Neural crest cell (in vitro differentiated cells): ENCODE results near the gene FAM118A. TPM values are rescaled to one million over a fixed set of nuclear protein-coding genes. Genes with fewer than 3 reads are reported as not detected.
A peak's percentile ranks its signal among the peaks of the same experiment; 100 is the strongest.

Experiments
- DNase-seq: peaks from one replicate; pipeline ENCODE4 v3.0.0; 2021; ENCODE audit warnings: low read depth, mixed read lengths, low spot score
- H3K27ac Mint-ChIP-seq: one replicate; pipeline ENCODE4 v1.8.0; 2021; ENCODE audit warnings: mild to moderate bottlenecking, mixed read lengths; ENCODE audit not compliant: unreplicated experiment
- H3K27me3 Mint-ChIP-seq: 2 replicates; pipeline ENCODE4 v1.8.0; 2021; ENCODE audit warnings: low read depth, mild to moderate bottlenecking, mixed read lengths
- H3K36me3 Mint-ChIP-seq: 2 replicates; pipeline ENCODE4 v1.8.0; 2021; ENCODE audit warnings: low read depth, mild to moderate bottlenecking, mixed read lengths
- H3K4me1 Mint-ChIP-seq: 2 replicates; pipeline ENCODE4 v1.8.0; 2021; ENCODE audit warnings: mixed read lengths
- H3K4me3 Mint-ChIP-seq: one replicate; pipeline ENCODE4 v1.8.0; 2021; ENCODE audit warnings: mild to moderate bottlenecking, mixed read lengths
- H3K9me3 Mint-ChIP-seq: 2 replicates; pipeline ENCODE4 v1.8.0; 2021; ENCODE audit warnings: mixed read lengths
- total RNA-seq: library from RNA; stranded (reverse); gene quantifications from 2 replicates; pipeline ENCODE4 v1.2.1, GENCODE V29; 2021
- TF ChIP-seq, protein P1 (sequence below): fragments of 200-600 bp; sonication (generic); conservative IDR thresholded peaks from 2 replicates; pipeline ENCODE4 v1.5.0; 2021; ENCODE audit warnings: antibody characterized with exemption, mild to moderate bottlenecking

The FAM118A gene
- total RNA-seq, 1 donor from 2014 or later, result 60.7 TPM

GRCh38 chr22:45331486-45331885, 21.8 kb downstream of the FAM118A start:
- Mint-ChIP-seq H3K36me3 (peaks cover 3% of the 10 kb centered on the region), H3K4me1 (peaks cover 7% of the 10 kb centered on the region), H3K9me3 (no peaks in the 10 kb centered on the region), H3K27me3 (no peaks in the 10 kb centered on the region), H3K4me3 (no peak overlapping the region), H3K27ac (no peak overlapping the region)
- TF ChIP-seq, protein P1, sequence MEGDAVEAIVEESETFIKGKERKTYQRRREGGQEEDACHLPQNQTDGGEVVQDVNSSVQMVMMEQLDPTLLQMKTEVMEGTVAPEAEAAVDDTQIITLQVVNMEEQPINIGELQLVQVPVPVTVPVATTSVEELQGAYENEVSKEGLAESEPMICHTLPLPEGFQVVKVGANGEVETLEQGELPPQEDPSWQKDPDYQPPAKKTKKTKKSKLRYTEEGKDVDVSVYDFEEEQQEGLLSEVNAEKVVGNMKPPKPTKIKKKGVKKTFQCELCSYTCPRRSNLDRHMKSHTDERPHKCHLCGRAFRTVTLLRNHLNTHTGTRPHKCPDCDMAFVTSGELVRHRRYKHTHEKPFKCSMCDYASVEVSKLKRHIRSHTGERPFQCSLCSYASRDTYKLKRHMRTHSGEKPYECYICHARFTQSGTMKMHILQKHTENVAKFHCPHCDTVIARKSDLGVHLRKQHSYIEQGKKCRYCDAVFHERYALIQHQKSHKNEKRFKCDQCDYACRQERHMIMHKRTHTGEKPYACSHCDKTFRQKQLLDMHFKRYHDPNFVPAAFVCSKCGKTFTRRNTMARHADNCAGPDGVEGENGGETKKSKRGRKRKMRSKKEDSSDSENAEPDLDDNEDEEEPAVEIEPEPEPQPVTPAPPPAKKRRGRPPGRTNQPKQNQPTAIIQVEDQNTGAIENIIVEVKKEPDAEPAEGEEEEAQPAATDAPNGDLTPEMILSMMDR, result no peak
- DNase-seq, result no peak

- TF ChIP-seq, protein P1, result no peak
These were observed 22.3 kb downstream of the FAM118A start for GRCh38 chr22:45332001-45332400.

DNA sequence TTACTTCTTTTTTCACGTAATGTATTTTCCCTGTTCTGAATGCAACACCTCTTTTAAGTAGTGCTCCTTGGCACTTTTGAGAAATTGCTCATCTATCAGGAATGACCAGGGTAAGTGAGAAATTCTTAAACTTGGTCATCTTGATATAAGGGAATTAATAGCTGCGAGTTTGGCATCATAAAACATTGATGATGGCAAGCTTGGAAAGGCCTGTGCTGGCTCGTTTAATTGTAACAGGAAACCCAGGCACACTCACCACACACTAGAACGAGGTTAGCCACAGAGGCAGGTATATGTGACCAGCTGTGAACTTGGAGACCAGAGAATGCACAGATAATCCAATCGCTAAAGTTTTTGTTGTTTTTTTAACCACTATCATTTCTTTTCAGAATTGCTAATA, 24.3 kb downstream of the FAM118A start:
- Mint-ChIP-seq H3K4me3 (no peak overlapping the region), H3K36me3 (peaks cover 2% of the 10 kb centered on the region), H3K27ac (no peak overlapping the region), H3K27me3 (no peaks in the 10 kb centered on the region), H3K9me3 (no peaks in the 10 kb centered on the region), H3K4me1 (peaks cover 21% of the 10 kb centered on the region)
- TF ChIP-seq, protein P1, result no peak
- no peak for DNase-seq

More at GRCh38 chr22:45332001-45332400, 22.3 kb downstream of the FAM118A start:
- Mint-ChIP-seq H3K9me3 (no peaks in the 10 kb centered on the region), H3K27me3 (no peaks in the 10 kb centered on the region), H3K4me3 (no peak overlapping the region), H3K36me3 (peaks cover 4% of the 10 kb centered on the region), H3K27ac (no peak overlapping the region), H3K4me1 (peaks cover 12% of the 10 kb centered on the region)
- DNase-seq, result no peak

GRCh38 chr22:45334528-45334927, 24.8 kb downstream of the FAM118A start:
- no peak overlapping the region for H3K27ac Mint-ChIP-seq
- DNase-seq, result no peak
- H3K4me3 Mint-ChIP-seq, result no peak overlapping the region
- peaks cover 21% of the 10 kb centered on the region for H3K4me1 Mint-ChIP-seq
- TF ChIP-seq, protein P1, result no peak
- no peaks in the 10 kb centered on the region for H3K27me3 Mint-ChIP-seq
- H3K9me3 Mint-ChIP-seq, result no peaks in the 10 kb centered on the region
- peaks cover 2% of the 10 kb centered on the region for H3K36me3 Mint-ChIP-seq

DNA sequence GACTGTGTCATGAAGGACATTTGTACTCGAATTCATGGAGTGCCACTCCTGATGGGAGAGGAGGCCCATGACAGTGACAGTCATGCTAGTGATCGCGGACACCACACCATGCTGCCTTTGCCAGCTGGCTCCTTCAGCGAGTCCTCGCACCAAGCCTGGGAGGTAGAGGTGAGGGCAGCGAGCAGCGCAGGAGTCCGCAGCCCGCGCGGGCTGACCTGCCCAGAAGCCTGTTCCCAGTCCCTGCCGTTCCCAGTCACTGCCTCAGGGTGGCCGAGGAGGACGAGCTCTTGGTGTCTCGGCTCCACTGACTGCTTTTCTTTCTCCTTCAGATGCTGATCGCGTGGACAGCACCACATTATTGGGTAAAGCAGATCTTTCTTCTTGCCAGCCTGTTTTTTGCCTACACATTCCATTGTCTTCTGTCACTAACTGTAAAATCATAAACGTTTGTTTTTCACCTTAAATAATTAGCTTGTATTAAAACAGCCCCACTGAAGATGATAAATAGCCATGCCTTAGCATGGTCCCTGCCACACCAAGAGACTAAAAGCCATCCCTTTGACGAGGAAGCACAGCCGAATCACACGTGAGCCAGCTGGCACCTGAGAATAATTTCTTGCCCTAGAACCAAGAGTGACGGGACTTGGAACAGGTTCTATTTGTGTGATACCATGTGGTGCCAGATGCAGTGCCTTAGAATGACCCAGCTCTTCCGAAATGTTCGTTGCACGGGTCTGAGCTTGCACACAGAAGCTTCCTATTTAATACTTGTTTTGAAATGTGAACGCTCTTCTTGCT, 25.5 kb downstream of the FAM118A start:
- no peaks in the 10 kb centered on the region for H3K27me3 Mint-ChIP-seq
- peaks cover 2% of the 10 kb centered on the region for H3K36me3 Mint-ChIP-seq
- H3K27ac Mint-ChIP-seq, result no peak overlapping the region
- TF ChIP-seq, protein P1, result peak; percentile 36
- no peak for DNase-seq
- H3K9me3 Mint-ChIP-seq, result no peaks in the 10 kb centered on the region
- H3K4me1 Mint-ChIP-seq, result peaks cover 21% of the 10 kb centered on the region
- H3K4me3 Mint-ChIP-seq, result no peak overlapping the region
